Mesenchymal stem cell (in vitro differentiated cells and primary cell): Measurements from ENCODE around the gene CDKN1C.

Source experiments
- DNase-seq: peaks from one replicate; pipeline ENCODE4 v3.0.0-alpha.2; 2013
- H2AFZ ChIP-seq: one replicate; pipeline ENCODE4 v1.6.1; 2013; ENCODE audit warnings: low read depth, mild to moderate bottlenecking, control low read depth, inconsistent platforms, low read length, moderate library complexity
- H2AK5ac ChIP-seq: 2 replicates; pipeline ENCODE4 v1.6.1; 2013; ENCODE audit warnings: low read length, moderate library complexity, mild to moderate bottlenecking, inconsistent platforms; ENCODE audit not compliant: severe bottlenecking
- H2BK120ac ChIP-seq: one replicate; pipeline ENCODE4 v1.6.1; 2013; ENCODE audit warnings: low read depth, mild to moderate bottlenecking, inconsistent platforms, low read length, moderate library complexity
- H2BK12ac ChIP-seq, 2 experiments: one replicate each; pipeline ENCODE4 v1.6.1; 2013; ENCODE audit warnings: inconsistent platforms in 2 of 2, low read length in 2 of 2, mild to moderate bottlenecking in 2 of 2, moderate library complexity in 2 of 2, control low read depth in 1 of 2
- H2BK15ac ChIP-seq: one replicate; pipeline ENCODE4 v1.6.1; 2013; ENCODE audit warnings: mild to moderate bottlenecking, low read depth, inconsistent platforms; ENCODE audit not compliant: poor library complexity, severe bottlenecking
- H2BK5ac ChIP-seq: 2 replicates; pipeline ENCODE4 v1.6.1; 2013; ENCODE audit warnings: low read depth, mild to moderate bottlenecking, low read length, control low read depth, inconsistent platforms; ENCODE audit not compliant: poor library complexity, severe bottlenecking
- H3K14ac ChIP-seq, 2 experiments: one replicate each; pipeline ENCODE4 v1.6.1; 2013; ENCODE audit warnings: inconsistent platforms in 2 of 2, low read length in 2 of 2, control low read depth in 1 of 2, mild to moderate bottlenecking in 1 of 2, moderate library complexity in 1 of 2
- H3K18ac ChIP-seq, 2 experiments: one replicate each; pipeline ENCODE4 v1.6.1; 2013; ENCODE audit warnings: inconsistent platforms in 2 of 2, low read length in 2 of 2, control low read depth in 1 of 2, low read depth in 1 of 2, mild to moderate bottlenecking in 1 of 2
- H3K23ac ChIP-seq, 2 experiments: one replicate each; pipeline ENCODE4 v1.6.1; 2013; ENCODE audit warnings: inconsistent platforms in 2 of 2, low read length in 2 of 2, mild to moderate bottlenecking in 2 of 2, moderate library complexity in 2 of 2, control low read depth in 1 of 2
- H3K27ac ChIP-seq: 2 replicates; pipeline ENCODE4 v1.5.1; 2013; ENCODE audit warnings: mild to moderate bottlenecking, moderate library complexity, low read length, control low read depth, inconsistent platforms; ENCODE audit not compliant: poor library complexity, severe bottlenecking
- H3K27me3 ChIP-seq, 2 experiments: 2 replicates each; pipeline versions ENCODE4 v1.6.1 to v1.7.0; 2013; ENCODE audit warnings: low read length in 2 of 2, mild to moderate bottlenecking in 2 of 2, moderate library complexity in 2 of 2, control low read depth in 1 of 2, inconsistent platforms in 1 of 2; ENCODE audit not compliant: control insufficient read depth in 1 of 2, insufficient read depth in 1 of 2
- H3K36me3 ChIP-seq, 2 experiments: 2 replicates each; pipeline versions ENCODE4 v1.6.1 to v1.7.0; 2013; ENCODE audit warnings: low read length in 2 of 2, control low read depth in 1 of 2, inconsistent platforms in 1 of 2, low read depth in 1 of 2, mild to moderate bottlenecking in 1 of 2; ENCODE audit not compliant: insufficient read depth in 2 of 2, control insufficient read depth in 1 of 2
- H3K4ac ChIP-seq, 2 experiments: one replicate each; pipeline ENCODE4 v1.6.1; 2013; ENCODE audit warnings: inconsistent platforms in 2 of 2, low read length in 2 of 2, mild to moderate bottlenecking in 2 of 2, moderate library complexity in 2 of 2, control low read depth in 1 of 2, low read depth in 1 of 2
- H3K4me1 ChIP-seq: 2 replicates; pipeline ENCODE4 v1.6.1; 2013; ENCODE audit warnings: low read depth, low read length, control low read depth; ENCODE audit not compliant: control insufficient read depth, insufficient read depth
- H3K4me2 ChIP-seq: 2 replicates; pipeline ENCODE4 v1.6.1; 2013; ENCODE audit warnings: low read length, mild to moderate bottlenecking, inconsistent platforms; ENCODE audit not compliant: poor library complexity, severe bottlenecking
- H3K4me3 ChIP-seq, 2 experiments: 2 replicates each; pipeline versions ENCODE4 v1.5.1 to v1.7.0; 2013; ENCODE audit warnings: low read length in 2 of 2, mild to moderate bottlenecking in 2 of 2, control low read depth in 1 of 2, low read depth in 1 of 2; ENCODE audit not compliant: insufficient read depth in 1 of 2
- H3K79me1 ChIP-seq: replicated peaks from 2 replicates; pipeline ENCODE4 v1.6.1; 2013; ENCODE audit warnings: mild to moderate bottlenecking, control low read depth, low read length, inconsistent platforms; ENCODE audit not compliant: poor library complexity, severe bottlenecking
- H3K9ac ChIP-seq: 2 replicates; pipeline ENCODE4 v1.7.0; 2013; ENCODE audit warnings: mild to moderate bottlenecking, low read length, moderate library complexity
- H3K9me3 ChIP-seq: 2 replicates; pipeline ENCODE4 v1.7.0; 2013; ENCODE audit warnings: mild to moderate bottlenecking, low read length; ENCODE audit not compliant: control insufficient read depth
- H4K8ac ChIP-seq: one replicate; pipeline ENCODE4 v1.6.1; 2013; ENCODE audit warnings: inconsistent platforms, mild to moderate bottlenecking, low read length, moderate library complexity
- H4K91ac ChIP-seq: one replicate; pipeline ENCODE4 v1.6.1; 2013; ENCODE audit warnings: mild to moderate bottlenecking, low read length, inconsistent platforms
- WGBS: methylation state at CpG from one replicate; pipeline ENCODE4 v1.1.7; 2013; ENCODE audit warnings: mixed read lengths; 5-methylcytosine and 5-hydroxymethylcytosine counted together

Gene CDKN1C

DNA sequence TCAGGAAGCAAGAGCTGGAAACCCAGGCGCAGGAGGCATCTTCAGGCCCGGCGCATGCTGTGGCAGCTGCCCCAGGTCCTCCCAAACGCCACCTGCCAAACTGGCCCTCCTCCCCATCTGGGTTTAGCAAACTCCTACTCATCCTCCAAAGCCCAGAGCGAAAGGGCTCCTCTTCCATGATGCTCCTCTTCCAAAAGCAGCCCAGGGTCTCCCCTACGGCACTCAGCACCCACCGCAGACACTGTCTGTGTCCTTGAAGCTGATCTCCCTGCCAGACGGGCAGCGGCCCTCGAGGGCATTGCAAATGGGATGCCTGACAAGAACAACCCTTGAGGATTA is 25.9 kb downstream of the CDKN1C start:
- H4K8ac ChIP-seq: no peak overlapping the region
- no peak overlapping the region for H3K27ac ChIP-seq
- H3K4me2 ChIP-seq: no peak overlapping the region
- no peak overlapping the region for H3K4ac ChIP-seq
- WGBS: 89% methylated on average over 10 of the region's 10 CpGs
- no peak overlapping the region for H3K9ac ChIP-seq
- H2AK5ac ChIP-seq: no peak overlapping the region
- H4K91ac ChIP-seq: no peak overlapping the region
- H2AFZ ChIP-seq: no peak overlapping the region
- no peak overlapping the region for H2BK12ac ChIP-seq
- H3K23ac ChIP-seq: no peak overlapping the region
- H3K4me1 ChIP-seq: peaks cover 17% of the 10 kb centered on the region
- no peak overlapping the region for H2BK120ac ChIP-seq
- H3K4me3 ChIP-seq: no peak overlapping the region
- no peak overlapping the region for H2BK15ac ChIP-seq
- no peaks in the 10 kb centered on the region for H3K79me1 ChIP-seq
- H3K18ac ChIP-seq: no peak overlapping the region
- no peaks in the 10 kb centered on the region for H3K36me3 ChIP-seq
- no peak overlapping the region for H3K14ac ChIP-seq
- no peaks in the 10 kb centered on the region for H3K9me3 ChIP-seq
- DNase-seq: no peak
- peaks cover 28 to 53% of the 10 kb centered on the region in 2 experiments for H3K27me3 ChIP-seq
- H2BK5ac ChIP-seq: no peak overlapping the region

DNA sequence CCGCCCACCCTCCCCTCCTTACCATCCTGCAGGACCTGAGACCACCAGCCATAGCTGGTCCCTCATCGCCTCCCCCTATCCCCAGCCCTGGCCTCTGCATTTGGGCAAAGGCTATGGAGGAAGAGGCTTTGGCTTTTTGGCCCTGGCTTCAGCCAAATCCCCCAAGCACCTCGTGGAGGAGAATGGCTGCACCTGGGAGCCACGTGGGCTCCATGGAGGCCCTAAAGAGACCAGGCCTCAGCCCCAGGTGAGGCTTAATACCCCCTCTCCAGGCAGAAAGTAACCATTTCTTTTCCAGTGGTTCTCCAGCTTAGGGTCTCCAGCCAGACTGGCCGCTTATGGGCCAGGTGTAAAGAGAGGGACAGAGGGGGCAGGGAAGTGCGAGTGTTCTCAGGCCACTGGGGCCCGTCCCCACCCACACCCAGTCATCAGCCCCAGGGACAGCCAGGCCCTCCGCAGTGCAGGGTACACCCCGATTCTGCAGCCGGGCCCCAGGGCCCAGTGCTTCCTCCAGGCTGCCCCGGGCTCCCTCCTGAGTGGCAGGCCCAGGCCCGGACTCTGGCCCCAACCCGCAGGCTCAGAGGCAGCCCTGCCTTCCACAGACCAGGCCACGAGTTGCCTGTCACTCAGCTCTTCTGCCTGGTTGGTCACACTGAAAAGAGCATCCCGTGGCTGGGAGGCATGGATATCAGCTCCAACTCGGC is 26.4 kb downstream of the CDKN1C start:
- H2BK15ac ChIP-seq: no peak overlapping the region
- no peaks in the 10 kb centered on the region for H3K36me3 ChIP-seq
- H3K9me3 ChIP-seq: peaks cover under 1% of the 10 kb centered on the region
- no peak overlapping the region for H2BK12ac ChIP-seq
- DNase-seq: no peak
- H3K27me3 ChIP-seq: peaks cover 28 to 52% of the 10 kb centered on the region in 2 experiments
- H3K14ac ChIP-seq: no peak overlapping the region
- H2BK120ac ChIP-seq: no peak overlapping the region
- no peak overlapping the region for H4K91ac ChIP-seq
- no peak overlapping the region for H4K8ac ChIP-seq
- H2BK5ac ChIP-seq: no peak overlapping the region
- H3K23ac ChIP-seq: no peak overlapping the region
- H2AK5ac ChIP-seq: no peak overlapping the region
- no peak overlapping the region for H3K18ac ChIP-seq
- peaks cover 17% of the 10 kb centered on the region for H3K4me1 ChIP-seq
- no peak overlapping the region for H3K27ac ChIP-seq
- H3K79me1 ChIP-seq: no peaks in the 10 kb centered on the region
- H2AFZ ChIP-seq: no peak overlapping the region
- no peak overlapping the region for H3K4me2 ChIP-seq
- no peak overlapping the region for H3K9ac ChIP-seq
- 80% methylated on average over 15 of the region's 16 CpGs for WGBS
- no peak overlapping the region for H3K4ac ChIP-seq
- no peak overlapping the region for H3K4me3 ChIP-seq

DNA sequence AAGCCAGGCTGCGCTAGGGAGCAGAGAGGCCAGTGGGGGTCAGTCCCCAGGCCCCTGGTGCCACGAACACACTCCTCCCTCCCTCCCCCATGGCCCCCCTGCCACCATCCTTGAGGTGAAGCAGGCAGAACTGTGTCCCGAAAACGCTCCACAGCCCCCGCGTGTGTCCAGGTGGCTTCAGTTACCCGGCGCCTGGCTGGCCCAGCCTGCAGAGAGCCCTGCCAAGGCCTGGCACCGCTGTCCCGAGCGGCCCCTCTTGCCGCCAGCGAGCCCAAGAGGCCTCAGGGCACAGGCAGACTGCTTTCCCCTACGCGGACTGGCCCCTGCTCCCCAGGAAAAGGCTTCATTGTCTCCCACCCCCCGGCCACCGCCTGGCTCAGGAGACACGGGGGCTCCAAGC is 27.7 kb downstream of the CDKN1C start:
- no peak overlapping the region for H3K4ac ChIP-seq
- H3K27me3 ChIP-seq: peaks cover 28 to 49% of the 10 kb centered on the region in 2 experiments
- peak overlapping the region in 1 of 2 experiments; percentile 11 for H3K4me3 ChIP-seq
- H2BK15ac ChIP-seq: no peak overlapping the region
- no peak overlapping the region for H3K18ac ChIP-seq
- H3K36me3 ChIP-seq: peaks cover 0 to under 1% of the 10 kb centered on the region in 2 experiments
- peaks cover 15% of the 10 kb centered on the region for H3K4me1 ChIP-seq
- H2BK5ac ChIP-seq: no peak overlapping the region
- H3K23ac ChIP-seq: no peak overlapping the region
- H2AFZ ChIP-seq: no peak overlapping the region
- no peak overlapping the region for H2BK120ac ChIP-seq
- no peak overlapping the region for H3K14ac ChIP-seq
- H2AK5ac ChIP-seq: no peak overlapping the region
- H3K9me3 ChIP-seq: peaks cover 4% of the 10 kb centered on the region
- H4K8ac ChIP-seq: no peak overlapping the region
- no peak overlapping the region for H3K4me2 ChIP-seq
- WGBS: 87% methylated on average over 18 of the region's 18 CpGs
- no peak overlapping the region for H2BK12ac ChIP-seq
- no peak overlapping the region for H3K9ac ChIP-seq
- no peak for DNase-seq
- no peaks in the 10 kb centered on the region for H3K79me1 ChIP-seq
- no peak overlapping the region for H4K91ac ChIP-seq
- H3K27ac ChIP-seq: no peak overlapping the region

DNA sequence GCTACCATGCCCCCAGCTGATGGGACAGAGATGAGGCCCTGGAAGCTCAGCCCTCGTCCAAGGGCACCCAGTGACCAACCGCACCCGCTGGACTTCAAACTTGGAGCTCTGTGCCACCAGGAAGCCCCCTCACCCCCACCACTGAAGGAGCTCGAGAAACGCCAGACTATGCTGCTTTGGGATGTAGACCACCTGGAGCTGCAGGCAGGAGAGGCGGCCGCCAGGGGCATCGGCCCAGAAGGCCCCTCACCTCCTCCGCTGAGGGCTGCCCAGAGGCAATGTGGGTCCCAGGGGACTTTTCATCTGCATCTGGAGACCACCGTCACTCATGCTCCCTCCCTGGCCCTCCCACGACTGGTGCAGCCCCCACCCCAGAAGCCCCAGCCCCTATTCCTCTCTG is 28.3 kb downstream of the CDKN1C start:
- Histone ChIP-seq H3K36me3 (peaks cover 0 to 3% of the 10 kb centered on the region in 2 experiments), H3K18ac (no peak overlapping the region), H3K79me1 (no peaks in the 10 kb centered on the region), H3K9ac (no peak overlapping the region), H3K4ac (no peak overlapping the region), H3K27ac (no peak overlapping the region), H3K27me3 (peaks cover 28 to 49% of the 10 kb centered on the region in 2 experiments), H2BK12ac (no peak overlapping the region), H4K8ac (no peak overlapping the region), H3K4me3 (no peak overlapping the region), H3K4me2 (no peak overlapping the region), H2AK5ac (no peak overlapping the region), H2AFZ (no peak overlapping the region), H3K4me1 (peaks cover 11% of the 10 kb centered on the region), H3K9me3 (peaks cover 4% of the 10 kb centered on the region), H2BK5ac (no peak overlapping the region), H4K91ac (no peak overlapping the region), H2BK120ac (no peak overlapping the region), H3K14ac (no peak overlapping the region), H2BK15ac (no peak overlapping the region), H3K23ac (no peak overlapping the region)
- whole genome bisulfite sequencing: 80% methylated on average over 11 of the region's 11 CpGs
- DNase-seq: no peak
